H9 (cell line): ENCODE measurements around the gene CAPN5. TPM values are rescaled to one million over a fixed set of nuclear protein-coding genes. Genes with fewer than 3 reads are reported as not detected.

ENCODE experiments used
- DNase-seq: peaks from one replicate; pipeline ENCODE4 v3.0.0-alpha.2; 2017
- H2AFZ ChIP-seq: one replicate; pipeline ENCODE4 v1.6.1; 2013; ENCODE audit warnings: mild to moderate bottlenecking, low read length, control low read depth, moderate library complexity
- H2AK5ac ChIP-seq: 2 replicates; pipeline ENCODE4 v1.6.1; 2013; ENCODE audit warnings: low read length, control low read depth, mixed read lengths; ENCODE audit not compliant: insufficient read length
- H2BK120ac ChIP-seq: one replicate; pipeline ENCODE4 v1.6.1; 2013; ENCODE audit warnings: low read depth, mild to moderate bottlenecking, low read length, control low read depth, inconsistent platforms; ENCODE audit not compliant: poor library complexity, severe bottlenecking
- H2BK12ac ChIP-seq: 2 replicates; pipeline ENCODE4 v1.6.1; 2013; ENCODE audit warnings: low read length, control low read depth, mixed read lengths, low read depth; ENCODE audit not compliant: insufficient read length
- H2BK15ac ChIP-seq: 2 replicates; pipeline ENCODE4 v1.6.1; 2013; ENCODE audit warnings: low read depth, low read length, control low read depth
- H2BK20ac ChIP-seq: one replicate; pipeline ENCODE4 v1.6.1; 2013; ENCODE audit warnings: low read depth, mild to moderate bottlenecking, low read length, control low read depth, inconsistent platforms; ENCODE audit not compliant: poor library complexity, severe bottlenecking
- H2BK5ac ChIP-seq: 2 replicates; pipeline ENCODE4 v1.6.1; 2013; ENCODE audit warnings: low read length, control low read depth, mixed read lengths; ENCODE audit not compliant: insufficient read length
- H3K14ac ChIP-seq: 2 replicates; pipeline ENCODE4 v1.6.1; 2013; ENCODE audit warnings: low read length, control low read depth; ENCODE audit not compliant: insufficient read depth
- H3K18ac ChIP-seq: 2 replicates; pipeline ENCODE4 v1.6.1; 2013; ENCODE audit warnings: low read depth, mild to moderate bottlenecking, mixed read lengths, low read length, control low read depth; ENCODE audit not compliant: insufficient read length
- H3K23ac ChIP-seq: 2 replicates; pipeline ENCODE4 v1.6.1; 2013; ENCODE audit warnings: low read length, control low read depth, mixed read lengths, low read depth; ENCODE audit not compliant: insufficient read length
- H3K23me2 ChIP-seq: 2 replicates; pipeline ENCODE4 v1.6.1; 2013; ENCODE audit warnings: low read depth, mild to moderate bottlenecking, mixed read lengths, low read length, control low read depth; ENCODE audit not compliant: insufficient read length, poor library complexity, severe bottlenecking
- H3K27ac ChIP-seq: 2 replicates; pipeline ENCODE4 v1.5.1; 2013; ENCODE audit warnings: low read length, control low read depth, mixed read lengths, low read depth; ENCODE audit not compliant: insufficient read length
- H3K27me3 ChIP-seq: 2 replicates; pipeline ENCODE4 v1.6.1; 2013; ENCODE audit warnings: low read length, control low read depth, inconsistent platforms; ENCODE audit not compliant: insufficient read depth
- H3K4ac ChIP-seq: 2 replicates; pipeline ENCODE4 v1.6.1; 2013; ENCODE audit warnings: low read depth, mild to moderate bottlenecking, control low read depth, inconsistent platforms, low read length, moderate library complexity
- H3K4me1 ChIP-seq: 2 replicates; pipeline ENCODE4 v1.6.1; 2013; ENCODE audit warnings: low read length, control low read depth, inconsistent platforms; ENCODE audit not compliant: insufficient read depth
- H3K4me2 ChIP-seq: 2 replicates; pipeline ENCODE4 v1.6.1; 2013; ENCODE audit warnings: low read length, control low read depth, mixed read lengths; ENCODE audit not compliant: insufficient read length, insufficient read depth
- H3K56ac ChIP-seq: 2 replicates; pipeline ENCODE4 v1.6.1; 2013; ENCODE audit warnings: low read depth, mild to moderate bottlenecking, mixed read lengths, low read length, control low read depth; ENCODE audit not compliant: insufficient read length
- H3K79me1 ChIP-seq: 2 replicates; pipeline ENCODE4 v1.6.1; 2013; ENCODE audit warnings: low read depth, mild to moderate bottlenecking, moderate library complexity, low read length, control low read depth, inconsistent platforms; ENCODE audit not compliant: insufficient read depth, poor library complexity, severe bottlenecking
- H3K79me2 ChIP-seq: 2 replicates; pipeline ENCODE4 v1.6.1; 2013; ENCODE audit warnings: low read length, control low read depth, inconsistent platforms; ENCODE audit not compliant: insufficient read depth
- H3K9ac ChIP-seq: 2 replicates; pipeline ENCODE4 v1.6.1; 2013; ENCODE audit warnings: low read length, control low read depth, mixed read lengths; ENCODE audit not compliant: insufficient read length; ENCODE audit errors: extremely low read depth
- H3K9me3 ChIP-seq: one replicate; pipeline ENCODE4 v1.6.1; 2013; ENCODE audit warnings: low read depth, low read length, inconsistent platforms; ENCODE audit not compliant: control insufficient read depth
- H3T11ph ChIP-seq: one replicate; pipeline ENCODE4 v1.6.1; 2013; ENCODE audit warnings: mild to moderate bottlenecking, low read length, control low read depth, inconsistent platforms
- H4K20me1 ChIP-seq: one replicate; pipeline ENCODE4 v1.6.1; 2013; ENCODE audit not compliant: control insufficient read depth, insufficient read length, insufficient read depth
- H4K5ac ChIP-seq: 2 replicates; pipeline ENCODE4 v1.6.1; 2013; ENCODE audit warnings: low read depth, mild to moderate bottlenecking, mixed read lengths, low read length, control low read depth; ENCODE audit not compliant: insufficient read length
- H4K8ac ChIP-seq: replicated peaks from 2 replicates; pipeline ENCODE4 v1.6.1; 2013; ENCODE audit warnings: low read length, control low read depth, mixed read lengths, low read depth; ENCODE audit not compliant: insufficient read length
- H4K91ac ChIP-seq: 2 replicates; pipeline ENCODE4 v1.6.1; 2013; ENCODE audit warnings: low read depth, mild to moderate bottlenecking, moderate library complexity, mixed read lengths, low read length, control low read depth; ENCODE audit not compliant: insufficient read length
- H3K27ac Mint-ChIP-seq, 3 experiments: 2 replicates in 2 of 3; 3 replicates in 1 of 3; pipeline ENCODE4 v1.8.0; 2020 to 2021; ENCODE audit warnings: mixed read lengths in 3 of 3, mild to moderate bottlenecking in 1 of 3, moderate library complexity in 1 of 3
- H3K27me3 Mint-ChIP-seq: 2 replicates; pipeline ENCODE4 v1.8.0; 2021; ENCODE audit warnings: low read depth, mild to moderate bottlenecking, moderate library complexity, mixed read lengths
- H3K36me3 Mint-ChIP-seq, 3 experiments: 2 replicates in 2 of 3; 3 replicates in 1 of 3; pipeline ENCODE4 v1.8.0; 2020 to 2021; ENCODE audit warnings: low read depth in 3 of 3, mixed read lengths in 3 of 3; ENCODE audit not compliant: insufficient read depth in 1 of 3
- H3K4me1 Mint-ChIP-seq, 2 experiments: 2 replicates each; pipeline ENCODE4 v1.8.0; 2020; ENCODE audit warnings: mixed read lengths in 2 of 2
- H3K4me3 Mint-ChIP-seq, 2 experiments: 2 replicates in 1 of 2; 3 replicates in 1 of 2; pipeline ENCODE4 v1.8.0; 2020 to 2021; ENCODE audit warnings: mild to moderate bottlenecking in 2 of 2, mixed read lengths in 2 of 2, moderate library complexity in 1 of 2
- H3K9me3 Mint-ChIP-seq, 2 experiments: 2 replicates in 1 of 2; 3 replicates in 1 of 2; pipeline ENCODE4 v1.8.0; 2020; ENCODE audit warnings: mild to moderate bottlenecking in 2 of 2, mixed read lengths in 2 of 2, moderate library complexity in 1 of 2
- WGBS: extraction: QIAGEN DNeasy Blood & Tissue Kit; methylation state at CpG from one replicate; pipeline ENCODE4 v1.1.7; 2013; ENCODE audit warnings: missing lambda C conversion rate, low lambda C conversion rate, mixed read lengths; ENCODE audit not compliant: insufficient read length; ENCODE audit errors: extremely low coverage; 5-methylcytosine and 5-hydroxymethylcytosine counted together
- total RNA-seq: library from RNA; stranded (reverse); gene quantifications from 2 replicates; pipeline ENCODE4 v1.2.1, GENCODE V29; 2021
- TF ChIP-seq, protein P1 (sequence below): fragments of 200-600 bp; sonication (generic); conservative IDR thresholded peaks from 3 replicates; pipeline ENCODE4 v1.8.0; 2021; ENCODE audit warnings: antibody characterized with exemption, mild to moderate bottlenecking

Gene CAPN5
- total RNA-seq, 1 experiment from 2014 or later: 16.7 TPM

DNA sequence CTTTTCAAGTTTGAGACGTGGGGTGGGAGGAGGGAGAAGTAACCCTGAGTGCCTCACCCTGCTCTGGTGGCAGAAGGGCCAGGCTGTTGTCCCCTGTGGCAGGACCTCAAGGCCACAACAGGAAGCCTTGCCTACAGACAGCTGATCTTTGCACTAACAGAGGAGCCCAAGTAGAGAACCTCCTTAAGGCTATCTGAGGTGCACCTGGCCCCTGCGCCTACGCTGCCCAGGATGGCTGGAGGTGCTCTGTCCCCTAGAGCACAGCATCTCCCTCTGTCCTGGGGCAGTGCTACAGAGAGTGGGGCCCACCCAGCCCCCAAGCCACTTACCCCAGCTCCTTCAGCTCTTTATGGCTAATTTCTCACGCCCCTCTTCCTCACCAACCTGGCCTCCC, 88.3 kb downstream of the CAPN5 start:
- Mint-ChIP-seq H3K36me3 (no peaks in the 10 kb centered on the region; a peak in 1 of 7 replicates), H3K27ac (no peak overlapping the region), H3K4me3 (no peak overlapping the region), H3K9me3 (no peaks in the 10 kb centered on the region), H3K27me3 (peaks cover 6% of the 10 kb centered on the region), H3K4me1 (peaks cover 3 to 6% of the 10 kb centered on the region in 2 experiments)
- DNase-seq: no peak
- no peak overlapping the region for H3K27ac ChIP-seq
- no peak overlapping the region for H3K4ac ChIP-seq
- H3K56ac ChIP-seq: no peak overlapping the region
- no peak overlapping the region for H3K23ac ChIP-seq
- H3K79me1 ChIP-seq: no peaks in the 10 kb centered on the region
- H3K4me2 ChIP-seq: no peak overlapping the region
- no peaks in the 10 kb centered on the region for H3K23me2 ChIP-seq
- WGBS: no CpG with 5 or more reads among the region's 4 CpGs
- H3K79me2 ChIP-seq: no peaks in the 10 kb centered on the region
- no peak overlapping the region for H3K9ac ChIP-seq
- no peak overlapping the region for H2BK20ac ChIP-seq
- no peak overlapping the region for H2BK5ac ChIP-seq
- H4K8ac ChIP-seq: no peak overlapping the region
- H4K20me1 ChIP-seq: no peaks in the 10 kb centered on the region
- H3K14ac ChIP-seq: no peak overlapping the region
- no peak overlapping the region for H2AK5ac ChIP-seq
- H3T11ph ChIP-seq: no peak overlapping the region
- no peak overlapping the region for H2AFZ ChIP-seq
- no peak overlapping the region for H3K18ac ChIP-seq
- TF ChIP-seq, protein P1, sequence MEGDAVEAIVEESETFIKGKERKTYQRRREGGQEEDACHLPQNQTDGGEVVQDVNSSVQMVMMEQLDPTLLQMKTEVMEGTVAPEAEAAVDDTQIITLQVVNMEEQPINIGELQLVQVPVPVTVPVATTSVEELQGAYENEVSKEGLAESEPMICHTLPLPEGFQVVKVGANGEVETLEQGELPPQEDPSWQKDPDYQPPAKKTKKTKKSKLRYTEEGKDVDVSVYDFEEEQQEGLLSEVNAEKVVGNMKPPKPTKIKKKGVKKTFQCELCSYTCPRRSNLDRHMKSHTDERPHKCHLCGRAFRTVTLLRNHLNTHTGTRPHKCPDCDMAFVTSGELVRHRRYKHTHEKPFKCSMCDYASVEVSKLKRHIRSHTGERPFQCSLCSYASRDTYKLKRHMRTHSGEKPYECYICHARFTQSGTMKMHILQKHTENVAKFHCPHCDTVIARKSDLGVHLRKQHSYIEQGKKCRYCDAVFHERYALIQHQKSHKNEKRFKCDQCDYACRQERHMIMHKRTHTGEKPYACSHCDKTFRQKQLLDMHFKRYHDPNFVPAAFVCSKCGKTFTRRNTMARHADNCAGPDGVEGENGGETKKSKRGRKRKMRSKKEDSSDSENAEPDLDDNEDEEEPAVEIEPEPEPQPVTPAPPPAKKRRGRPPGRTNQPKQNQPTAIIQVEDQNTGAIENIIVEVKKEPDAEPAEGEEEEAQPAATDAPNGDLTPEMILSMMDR: no peak
- H3K4me1 ChIP-seq: no peaks in the 10 kb centered on the region
- no peak overlapping the region for H4K91ac ChIP-seq
- H2BK15ac ChIP-seq: no peak overlapping the region
- H2BK12ac ChIP-seq: no peak overlapping the region
- no peak overlapping the region for H4K5ac ChIP-seq
- no peak overlapping the region for H2BK120ac ChIP-seq
- no peaks in the 10 kb centered on the region for H3K27me3 ChIP-seq
- no peaks in the 10 kb centered on the region for H3K9me3 ChIP-seq
